GM03348 (cell line): Measurements from ENCODE around the gene SPATA46.

ENCODE experiments used
- DNase-seq: peaks from one replicate; pipeline ENCODE4 v3.0.0; 2012; ENCODE audit warnings: low spot score

Gene SPATA46

GRCh38 chr1:162374406-162374805 is 2.2 kb downstream of the SPATA46 start:
- no peak for DNase-seq

- no peak for DNase-seq
Observed at GRCh38 chr1:162373541-162374260, 3.0 kb downstream of the SPATA46 start.

GRCh38 chr1:162373072-162373427 is 3.6 kb downstream of the SPATA46 start:
- DNase-seq = no peak

GRCh38 chr1:162372159-162373071 is 4.2 kb downstream of the SPATA46 start:
- no peak for DNase-seq

GRCh38 chr1:162371611-162372010 is 5.0 kb downstream of the SPATA46 start:
- no peak for DNase-seq

GRCh38 chr1:162370721-162371120 is 5.9 kb downstream of the SPATA46 start:
- no peak for DNase-seq

GRCh38 chr1:162370161-162370560 is 6.5 kb downstream of the SPATA46 start:
- DNase-seq = no peak

GRCh38 chr1:162369571-162369970 is 7.1 kb downstream of the SPATA46 start:
- no peak for DNase-seq

GRCh38 chr1:162368451-162368850 is 8.2 kb downstream of the SPATA46 start:
- no peak for DNase-seq

GRCh38 chr1:162367772-162368171 is 8.9 kb downstream of the SPATA46 start:
- no peak for DNase-seq

- DNase-seq = peak; percentile 64
Observed at GRCh38 chr1:162367073-162367472, 9.6 kb downstream of the SPATA46 start.

- peak; percentile 36 for DNase-seq
Observed at GRCh38 chr1:162366671-162367070, 10.0 kb downstream of the SPATA46 start.

GRCh38 chr1:162366149-162366548 is 10.5 kb downstream of the SPATA46 start:
- no peak for DNase-seq

- no peak for DNase-seq
Observed at GRCh38 chr1:162365284-162366020, 11.2 kb downstream of the SPATA46 start.

- DNase-seq = no peak
Observed at GRCh38 chr1:162364498-162364897, 12.2 kb downstream of the SPATA46 start.

GRCh38 chr1:162363823-162364222 is 12.8 kb downstream of the SPATA46 start:
- DNase-seq = no peak

- DNase-seq = no peak
Observed at GRCh38 chr1:162361349-162361748, 15.3 kb downstream of the SPATA46 start.

GRCh38 chr1:162360874-162361260 is 15.8 kb downstream of the SPATA46 start:
- no peak for DNase-seq

- DNase-seq = no peak
Observed at GRCh38 chr1:162360237-162360873, 16.3 kb downstream of the SPATA46 start.

GRCh38 chr1:162359523-162360236 is 17.0 kb downstream of the SPATA46 start:
- DNase-seq = no peak

GRCh38 chr1:162358928-162359327 is 17.7 kb downstream of the SPATA46 start:
- no peak for DNase-seq
